Peyer's patch (tissue), 4 donors: ENCODE results near the gene TMEM158.

Experiments used
- POLR2A ChIP-seq, 2 donors: fragments of 450-650 bp; IDR thresholded peaks; one replicate each; pipeline ENCODE4 v1.5.1; 2017; ENCODE audit warnings: antibody characterized with exemption in 2 of 2, mild to moderate bottlenecking in 2 of 2, moderate library complexity in 2 of 2
- TF ChIP-seq, protein P1 (sequence below), 6 experiments: fragments of 450-650 bp in 4 of 6; fragments of 200-600 bp in 2 of 6; sonication (generic) in 1 of 6; IDR thresholded peaks; one replicate each; pipeline ENCODE4 v1.5.1; 2017 to 2019; ENCODE audit warnings: antibody characterized with exemption in 6 of 6, mild to moderate bottlenecking in 3 of 6, moderate library complexity in 1 of 6

- TF ChIP-seq POLR2A (IDR thresholded peaks at IDR 0.05) = no peak
- TF ChIP-seq, protein P1, sequence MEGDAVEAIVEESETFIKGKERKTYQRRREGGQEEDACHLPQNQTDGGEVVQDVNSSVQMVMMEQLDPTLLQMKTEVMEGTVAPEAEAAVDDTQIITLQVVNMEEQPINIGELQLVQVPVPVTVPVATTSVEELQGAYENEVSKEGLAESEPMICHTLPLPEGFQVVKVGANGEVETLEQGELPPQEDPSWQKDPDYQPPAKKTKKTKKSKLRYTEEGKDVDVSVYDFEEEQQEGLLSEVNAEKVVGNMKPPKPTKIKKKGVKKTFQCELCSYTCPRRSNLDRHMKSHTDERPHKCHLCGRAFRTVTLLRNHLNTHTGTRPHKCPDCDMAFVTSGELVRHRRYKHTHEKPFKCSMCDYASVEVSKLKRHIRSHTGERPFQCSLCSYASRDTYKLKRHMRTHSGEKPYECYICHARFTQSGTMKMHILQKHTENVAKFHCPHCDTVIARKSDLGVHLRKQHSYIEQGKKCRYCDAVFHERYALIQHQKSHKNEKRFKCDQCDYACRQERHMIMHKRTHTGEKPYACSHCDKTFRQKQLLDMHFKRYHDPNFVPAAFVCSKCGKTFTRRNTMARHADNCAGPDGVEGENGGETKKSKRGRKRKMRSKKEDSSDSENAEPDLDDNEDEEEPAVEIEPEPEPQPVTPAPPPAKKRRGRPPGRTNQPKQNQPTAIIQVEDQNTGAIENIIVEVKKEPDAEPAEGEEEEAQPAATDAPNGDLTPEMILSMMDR (IDR thresholded peaks at IDR 0.05) = no peak
These were observed 16.6 kb downstream of the TMEM158 start for GRCh38 chr3:45209526-45209925.
